NCI-H2029 treated with DMSO at 0.1 percent for 48 hours (cell line): ENCODE results near the gene SULT2A1.
"Not testable (repeated sequence)": the region's sequence is repeated elsewhere in the genome, so short reads cannot be mapped to it uniquely, and the experiment has no call there.

Experiments
- DNase-seq: peaks from one replicate; lab custom pipeline; 2025; lab: John Stamatoyannopoulos, UW

Gene SULT2A1

DNA sequence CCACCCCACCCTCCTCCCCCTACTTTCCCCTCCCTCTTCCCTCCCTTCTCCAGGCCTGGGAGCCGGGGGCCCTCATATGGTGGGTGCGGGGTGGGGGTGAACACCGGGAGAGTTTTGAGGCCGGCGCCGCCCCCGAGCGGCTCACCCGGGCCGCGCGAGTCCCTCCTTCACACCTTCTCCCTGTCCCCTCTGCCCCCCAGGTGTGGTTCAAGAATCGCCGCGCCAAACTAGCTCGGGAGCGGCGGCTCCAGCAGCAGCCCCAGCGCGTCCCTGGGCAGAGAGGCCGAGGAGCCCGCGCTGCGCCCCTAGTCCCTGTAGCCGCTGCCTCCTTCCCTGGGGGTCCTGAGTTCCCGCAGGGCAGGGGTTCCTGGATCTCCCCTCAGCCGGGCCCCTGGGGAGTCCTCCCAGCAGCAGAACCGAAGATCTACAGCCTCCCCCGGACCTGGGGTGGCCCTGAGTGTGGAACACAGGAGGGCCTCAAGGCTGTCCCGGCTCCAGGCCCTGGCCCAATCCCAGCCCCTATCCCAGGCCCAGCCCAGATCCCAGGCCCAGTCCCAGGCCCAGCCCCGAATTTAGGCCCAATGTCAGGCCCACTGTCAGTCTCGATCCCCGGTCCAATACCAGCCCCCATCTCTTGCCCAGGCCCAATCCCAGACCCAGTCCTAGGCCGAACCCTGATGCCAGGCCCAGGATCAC lies 25.4 kb downstream of the SULT2A1 start:
- DNase-seq: no peak

DNA sequence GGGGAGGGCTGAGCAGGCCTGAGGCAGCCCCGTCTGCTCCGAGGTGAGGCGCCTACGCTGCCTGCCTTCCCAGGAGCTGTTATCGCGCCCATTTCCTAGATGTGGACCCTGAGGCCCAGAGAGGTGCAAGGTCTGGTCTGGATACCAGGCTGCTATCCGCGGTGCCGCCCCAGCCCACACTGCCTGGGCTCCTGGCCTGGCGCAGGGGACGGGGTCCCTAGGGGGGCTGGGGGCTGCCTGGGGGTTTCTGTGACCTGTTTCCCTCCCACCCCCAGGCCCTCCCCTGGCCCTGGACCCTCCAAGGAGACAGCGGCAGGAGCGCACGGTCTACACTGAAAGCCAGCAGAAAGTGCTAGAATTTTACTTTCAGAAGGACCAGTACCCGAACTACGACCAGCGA lies 26.3 kb downstream of the SULT2A1 start:
- not testable (repeated sequence) for DNase-seq

DNA sequence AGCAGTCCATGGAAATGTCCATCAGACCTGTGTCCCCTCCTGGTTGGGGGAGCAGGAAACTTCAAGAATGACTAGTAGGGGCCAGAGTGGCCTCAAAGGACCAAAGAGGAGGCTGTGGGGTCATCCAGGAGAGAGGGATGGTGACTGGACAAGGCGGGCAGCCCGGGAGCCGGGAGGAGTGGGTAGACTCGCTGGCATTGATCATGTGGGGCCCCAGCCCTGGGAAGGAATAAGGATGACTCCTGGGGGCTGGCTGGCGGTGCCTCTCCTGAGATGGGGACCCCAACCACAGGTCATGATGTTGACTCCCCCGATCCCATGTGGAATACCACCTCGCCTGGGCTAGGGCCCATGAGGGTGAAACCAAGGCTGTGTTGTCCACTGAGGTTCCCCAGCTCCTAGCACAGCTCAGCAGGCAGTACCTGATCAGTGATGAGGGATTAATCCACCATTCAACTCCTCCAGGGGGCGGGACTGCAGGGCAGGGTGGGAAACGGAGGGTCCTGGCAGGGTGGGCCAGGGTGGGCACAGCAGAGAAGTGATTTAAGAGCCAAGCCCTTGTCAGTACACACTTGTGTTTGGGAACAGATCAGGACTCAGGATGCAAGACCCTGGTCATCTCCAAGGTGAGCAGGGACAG lies 27.3 kb downstream of the SULT2A1 start, which contains the start of gene TPRX2:
Gene TPRX2 (plus strand): TSS at position 590 of the 640 bp plus-strand sequence. CDS start 12 bp downstream, at position 602.
- DNase-seq: not testable (repeated sequence)

DNA sequence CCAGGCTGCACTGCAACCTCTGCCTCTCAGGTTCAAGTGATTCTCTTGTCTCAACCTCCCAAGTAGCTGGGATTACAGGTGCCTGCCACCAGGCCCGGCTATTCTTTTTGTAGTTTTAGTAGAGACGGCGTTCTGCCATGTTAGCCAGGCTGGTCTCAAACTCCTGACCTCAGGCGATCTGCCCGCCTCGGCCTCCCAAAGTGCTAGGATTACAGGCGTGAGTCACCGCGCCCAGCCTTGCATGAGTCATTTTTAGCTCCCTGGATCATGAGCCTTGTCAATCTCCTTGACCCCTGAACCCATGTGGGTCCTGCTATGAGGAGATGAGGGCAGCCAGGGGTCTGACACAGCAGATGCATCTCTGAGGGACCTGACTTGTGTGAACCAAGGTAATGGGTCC lies 27.9 kb downstream of the SULT2A1 start:
- DNase-seq: not testable (repeated sequence)

DNA sequence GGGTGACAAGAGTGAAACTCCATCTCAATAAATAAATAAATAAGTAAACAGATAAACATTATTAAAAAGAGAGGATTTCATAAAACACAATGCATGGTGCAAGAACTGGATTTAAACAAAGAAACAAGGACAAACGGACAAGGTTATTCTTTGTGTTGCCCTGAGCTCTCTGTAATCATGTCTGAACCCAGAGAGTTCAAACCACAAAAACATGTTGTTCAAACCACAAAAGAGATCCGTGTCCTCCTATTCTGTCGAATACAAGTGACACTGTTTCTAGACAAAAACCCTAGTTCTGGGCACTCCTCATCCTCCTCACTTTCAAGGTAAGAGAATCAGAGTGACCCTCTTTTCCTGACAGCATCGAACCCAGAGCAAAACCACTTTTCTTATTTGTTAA lies 31.7 kb downstream of the SULT2A1 start:
- DNase-seq: no peak

DNA sequence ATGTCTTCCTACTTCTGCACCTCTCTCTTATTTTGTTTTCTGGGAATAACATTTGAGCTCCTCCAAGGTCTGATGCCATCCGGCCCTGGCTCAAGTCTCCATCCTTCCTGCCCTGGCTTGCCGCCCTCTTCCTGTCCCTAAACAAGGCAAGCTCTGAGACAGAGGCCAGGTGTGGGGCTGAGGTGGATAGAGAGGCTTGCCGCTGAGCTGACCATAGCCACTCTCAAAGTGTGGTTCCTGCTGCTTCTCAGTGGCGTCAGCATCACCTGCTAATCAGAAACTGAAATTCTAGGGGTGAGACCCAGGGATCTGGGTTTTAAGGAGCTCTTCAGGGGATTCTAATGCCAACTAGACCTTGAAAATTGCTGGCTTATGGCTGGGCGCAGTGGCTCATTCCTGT lies 33.1 kb downstream of the SULT2A1 start:
- no peak for DNase-seq

DNA sequence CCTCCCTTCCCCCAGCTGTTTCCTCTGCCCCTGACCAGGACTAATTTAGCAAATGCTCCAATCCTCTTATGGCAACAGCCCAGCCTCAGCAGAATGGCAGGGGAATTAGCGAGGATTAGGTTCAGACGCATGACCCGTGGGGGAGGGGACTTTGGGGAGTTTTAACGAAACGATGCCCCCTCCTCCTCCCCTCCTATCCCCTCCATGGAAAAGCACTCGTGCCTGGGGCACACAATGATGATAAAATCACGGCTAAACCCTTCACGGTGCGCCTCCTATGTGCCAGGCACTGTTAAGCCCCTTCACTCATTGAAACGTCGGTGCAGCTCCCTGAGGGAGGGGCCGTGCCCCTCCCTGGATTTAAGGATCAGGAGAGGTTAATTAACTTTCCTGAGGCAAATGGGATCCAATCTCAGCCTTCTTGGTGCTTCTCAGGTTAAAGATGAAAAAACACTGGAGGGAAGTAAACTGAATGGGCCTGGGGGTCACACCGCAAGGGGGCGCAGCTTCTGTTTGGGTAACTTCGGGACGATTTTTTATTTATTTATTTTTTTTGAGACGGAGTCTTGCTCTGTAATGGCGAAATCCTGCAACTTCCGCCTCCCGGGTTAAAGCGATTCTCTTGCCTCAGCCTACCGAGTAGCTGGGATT lies 37.2 kb downstream of the SULT2A1 start:
- no peak for DNase-seq

DNA sequence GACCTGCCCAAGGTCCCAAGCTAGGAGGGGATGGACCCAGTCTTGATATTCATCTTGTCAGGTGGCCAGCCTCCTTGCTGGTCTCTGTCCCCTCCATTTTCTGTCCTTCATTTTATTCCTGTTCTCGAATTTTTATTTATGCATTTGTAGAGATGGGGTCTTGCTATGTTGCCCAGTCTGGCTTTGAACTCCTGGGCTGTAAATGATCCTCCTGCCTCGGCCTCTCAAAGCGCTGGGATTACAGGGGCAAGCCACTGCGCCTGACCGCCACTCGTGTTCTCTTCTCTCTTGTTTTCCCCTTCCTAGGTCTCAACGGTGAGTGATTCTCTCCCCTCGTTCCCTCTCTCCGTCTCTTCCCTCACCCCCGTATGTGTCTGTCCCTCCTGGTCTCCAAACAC lies 37.7 kb downstream of the SULT2A1 start:
- no peak for DNase-seq

DNA sequence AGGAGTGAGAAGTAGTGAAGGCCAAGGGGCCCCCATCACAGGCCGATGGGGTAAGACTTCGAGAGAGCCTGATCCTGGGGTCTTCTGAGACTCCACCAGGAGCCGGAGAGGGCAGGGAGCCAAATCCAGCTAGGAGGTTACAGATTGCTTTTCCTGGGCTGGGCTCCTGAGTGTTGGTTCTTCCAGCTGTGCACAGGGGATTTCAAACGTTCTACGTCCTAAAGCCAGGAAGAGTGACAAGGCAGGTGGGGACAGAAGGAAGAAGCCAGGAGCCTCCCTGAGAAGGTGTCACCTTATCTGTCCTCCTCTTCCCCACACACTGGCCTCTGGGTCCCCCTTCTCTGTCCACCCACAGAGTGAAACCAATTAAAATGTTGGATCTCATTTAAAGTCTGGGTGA lies 43.2 kb downstream of the SULT2A1 start:
- DNase-seq: no peak

DNA sequence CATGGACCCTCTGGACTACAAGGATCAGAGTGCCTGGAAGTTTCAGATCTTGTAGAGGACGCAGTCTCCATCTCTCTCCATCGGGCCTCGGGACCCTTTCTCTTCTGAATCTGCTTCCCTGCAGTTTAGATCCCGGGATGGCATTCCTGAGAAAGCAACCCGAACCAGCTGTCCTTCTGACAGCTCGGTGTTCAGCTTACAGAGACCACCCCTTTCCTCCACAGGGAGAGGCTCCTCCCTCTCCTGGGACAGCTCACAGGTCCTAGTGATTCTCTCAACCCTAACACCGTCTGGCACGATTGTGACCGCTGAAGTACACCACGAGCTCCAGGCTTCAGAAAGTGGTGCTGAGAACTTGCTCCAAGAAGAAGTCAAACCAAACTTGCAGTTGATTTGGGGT lies 46.2 kb downstream of the SULT2A1 start:
- no peak for DNase-seq

DNA sequence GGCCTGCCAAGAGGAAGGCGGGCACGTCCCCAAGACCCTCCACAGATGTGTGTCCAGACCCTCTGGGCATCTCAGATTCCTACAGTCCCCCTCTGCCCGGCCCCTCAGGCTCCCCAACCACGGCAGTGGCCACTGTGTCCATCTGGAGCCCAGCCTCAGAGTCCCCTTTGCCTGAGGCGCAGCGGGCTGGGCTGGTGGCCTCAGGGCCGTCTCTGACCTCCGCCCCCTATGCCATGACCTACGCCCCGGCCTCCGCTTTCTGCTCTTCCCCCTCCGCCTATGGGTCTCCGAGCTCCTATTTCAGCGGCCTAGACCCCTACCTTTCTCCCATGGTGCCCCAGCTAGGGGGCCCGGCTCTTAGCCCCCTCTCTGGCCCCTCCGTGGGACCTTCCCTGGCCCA lies 46.7 kb downstream of the SULT2A1 start:
- no peak for DNase-seq

DNA sequence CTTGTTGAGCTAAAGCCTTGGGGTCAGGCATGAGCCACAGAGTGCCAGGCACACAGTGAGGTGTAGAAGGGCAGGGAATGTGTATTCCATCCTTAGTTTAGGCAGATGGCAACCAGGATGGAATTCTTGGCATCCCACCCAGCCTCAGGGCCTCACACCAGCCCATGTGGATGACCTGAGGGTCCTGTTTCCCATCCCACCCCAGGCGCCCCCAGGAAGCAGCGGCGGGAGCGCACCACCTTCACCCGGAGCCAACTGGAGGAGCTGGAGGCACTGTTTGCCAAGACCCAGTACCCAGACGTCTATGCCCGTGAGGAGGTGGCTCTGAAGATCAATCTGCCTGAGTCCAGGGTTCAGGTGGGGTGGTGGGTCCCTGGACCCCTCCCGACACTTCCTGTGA lies 50.1 kb downstream of the SULT2A1 start:
- DNase-seq: no peak

DNA sequence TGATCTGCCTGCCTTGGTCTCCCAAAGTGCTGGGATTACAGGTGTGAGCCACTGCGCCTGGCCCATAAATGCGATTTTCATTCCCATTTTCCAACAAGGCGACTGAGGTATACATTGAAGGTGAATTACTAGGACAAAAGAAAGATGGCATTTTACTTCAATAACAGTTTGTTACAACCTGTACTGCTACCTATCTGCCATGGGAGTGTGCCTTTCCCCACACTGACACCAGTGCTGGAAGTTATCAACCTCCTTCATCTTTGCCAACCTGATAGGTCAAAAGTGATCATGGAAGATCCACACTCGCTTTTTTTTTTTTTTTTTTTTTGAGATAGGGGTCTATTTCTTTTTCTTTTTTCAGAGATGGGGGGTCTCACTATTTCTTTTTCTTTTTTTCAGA lies 53.4 kb downstream of the SULT2A1 start:
- no peak for DNase-seq

DNA sequence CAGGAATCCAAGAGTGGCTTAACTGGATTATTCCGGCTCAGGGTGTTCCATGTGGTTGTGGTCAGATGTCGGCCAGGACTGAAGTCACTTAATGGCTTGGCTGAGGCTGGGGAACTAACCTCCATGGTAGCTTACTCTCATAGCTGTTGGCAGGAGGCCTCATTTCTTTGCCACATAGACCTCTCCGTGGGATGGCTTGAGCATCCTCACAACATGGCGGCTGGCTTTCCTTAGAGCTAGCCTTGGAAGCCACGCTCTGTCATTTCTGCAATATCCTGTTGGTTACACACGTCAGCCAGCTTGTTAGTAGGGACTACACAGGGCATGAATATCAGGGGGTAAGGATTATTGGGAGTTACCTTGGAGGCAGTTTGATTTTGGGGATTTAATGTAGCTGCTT lies 59.3 kb downstream of the SULT2A1 start:
- no peak for DNase-seq

DNA sequence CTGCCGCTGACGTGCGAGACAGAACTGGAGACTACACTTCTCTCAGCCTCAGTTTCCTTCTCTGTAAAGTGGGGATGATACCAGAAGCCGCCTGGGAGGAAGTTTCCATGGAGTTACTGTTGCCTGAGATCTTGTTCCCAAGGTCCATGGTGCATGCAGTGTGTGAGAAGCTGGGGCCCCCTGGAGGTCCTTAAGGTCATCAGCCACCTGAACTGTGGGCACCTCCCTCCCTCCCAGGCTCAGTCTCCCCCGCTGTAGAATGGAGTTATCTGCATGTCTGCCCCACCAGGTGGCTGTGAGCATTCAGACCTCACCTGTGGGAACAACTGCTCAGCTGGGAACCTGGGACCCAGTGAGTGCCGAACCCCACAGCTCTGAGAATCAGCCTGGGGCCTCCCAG lies 61.7 kb downstream of the SULT2A1 start:
- no peak for DNase-seq

DNA sequence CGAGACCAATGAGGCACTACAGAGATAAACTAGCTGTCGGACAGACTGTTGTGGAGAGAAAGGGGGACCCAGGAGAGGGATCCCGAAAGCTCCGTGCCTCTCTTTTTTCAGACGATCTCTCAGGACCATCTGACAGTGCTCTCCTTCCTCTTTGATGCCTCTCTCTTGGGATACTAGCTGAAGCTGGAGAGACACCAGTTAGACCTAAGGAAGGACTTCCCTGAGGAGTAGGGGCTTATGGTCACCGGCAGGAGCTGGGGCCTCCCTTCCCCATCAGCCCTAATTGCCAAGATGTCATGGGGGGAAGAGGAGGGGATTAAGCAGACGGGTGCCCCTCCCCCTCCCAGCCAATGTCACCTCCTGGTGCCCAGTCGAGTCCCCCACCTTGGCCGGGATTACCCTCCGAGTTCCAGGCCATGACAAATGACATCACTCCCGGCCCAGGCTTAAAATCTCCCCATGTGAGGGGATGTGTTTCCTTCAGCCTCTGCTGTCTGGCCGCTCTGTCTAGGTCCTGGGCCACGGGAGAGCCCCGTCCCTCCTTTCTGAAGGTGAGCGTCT lies 64.6 kb downstream of the SULT2A1 start, which contains the start of gene CRX:
Gene CRX (plus strand): TSS at position 478 of the 561 bp plus-strand sequence. CDS start 12,507 bp downstream, outside the sequence.
- DNase-seq: no peak
